Stimulated activated CD4-positive, alpha-beta T cell treated with anti-CD3 and anti-CD28 coated beads, Interleukin-12 subunit alpha, Interleukin-12 subunit beta, amount 100 ng/mL, for 4 hours (primary cell): ENCODE data around the gene ILRUN.
"Not testable (repeated sequence)": the region's sequence is repeated elsewhere in the genome, so short reads cannot be mapped to it uniquely, and the experiment has no call there.

Experiments used
- DNase-seq: peaks from one replicate; pipeline ENCODE4 v3.0.0-alpha.2; 2020

Gene ILRUN

DNA sequence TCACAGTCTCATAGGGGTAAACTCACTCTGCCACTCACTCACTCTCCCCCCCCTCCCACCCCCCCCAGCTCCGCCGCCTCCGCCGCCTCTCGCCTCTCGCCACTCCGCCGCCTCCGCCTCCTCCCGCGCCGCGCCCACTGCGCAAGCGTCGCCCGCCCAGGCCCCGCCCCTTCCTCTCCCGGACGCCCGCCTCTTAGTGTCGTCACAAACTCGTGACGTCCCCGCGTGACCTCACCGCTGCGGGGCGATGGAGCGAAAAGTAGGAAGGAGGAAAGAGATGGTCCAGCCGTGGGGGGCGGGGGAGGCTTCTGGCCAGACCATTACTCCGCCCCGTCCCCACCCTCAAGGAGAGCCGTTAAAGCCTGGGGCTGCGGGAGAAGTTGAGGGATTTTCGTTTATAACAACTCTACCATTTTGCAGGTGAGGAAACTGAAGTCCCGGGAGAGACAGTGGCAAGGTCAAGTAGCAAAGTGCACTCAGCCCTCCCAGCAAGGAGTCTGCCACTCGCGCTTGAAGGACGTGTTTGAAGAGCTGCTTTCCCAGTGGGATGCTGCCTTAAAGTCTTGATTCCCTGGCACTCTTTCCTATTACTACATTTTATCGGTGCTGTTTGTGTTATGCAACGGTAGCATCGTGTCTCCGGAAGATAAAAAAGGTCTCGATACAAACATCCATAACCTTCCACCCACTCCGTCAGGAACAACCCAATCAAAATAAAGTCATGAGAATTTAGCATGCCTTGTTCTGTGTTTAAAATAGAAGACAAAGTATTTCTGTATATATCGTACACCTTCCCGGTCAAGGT, at the start of gene ILRUN:
Gene ILRUN (minus strand): TSS at position 29 of the 805 bp plus-strand sequence. CDS start 164 bp downstream, outside the sequence.
- DNase-seq = peak; percentile 98

DNA sequence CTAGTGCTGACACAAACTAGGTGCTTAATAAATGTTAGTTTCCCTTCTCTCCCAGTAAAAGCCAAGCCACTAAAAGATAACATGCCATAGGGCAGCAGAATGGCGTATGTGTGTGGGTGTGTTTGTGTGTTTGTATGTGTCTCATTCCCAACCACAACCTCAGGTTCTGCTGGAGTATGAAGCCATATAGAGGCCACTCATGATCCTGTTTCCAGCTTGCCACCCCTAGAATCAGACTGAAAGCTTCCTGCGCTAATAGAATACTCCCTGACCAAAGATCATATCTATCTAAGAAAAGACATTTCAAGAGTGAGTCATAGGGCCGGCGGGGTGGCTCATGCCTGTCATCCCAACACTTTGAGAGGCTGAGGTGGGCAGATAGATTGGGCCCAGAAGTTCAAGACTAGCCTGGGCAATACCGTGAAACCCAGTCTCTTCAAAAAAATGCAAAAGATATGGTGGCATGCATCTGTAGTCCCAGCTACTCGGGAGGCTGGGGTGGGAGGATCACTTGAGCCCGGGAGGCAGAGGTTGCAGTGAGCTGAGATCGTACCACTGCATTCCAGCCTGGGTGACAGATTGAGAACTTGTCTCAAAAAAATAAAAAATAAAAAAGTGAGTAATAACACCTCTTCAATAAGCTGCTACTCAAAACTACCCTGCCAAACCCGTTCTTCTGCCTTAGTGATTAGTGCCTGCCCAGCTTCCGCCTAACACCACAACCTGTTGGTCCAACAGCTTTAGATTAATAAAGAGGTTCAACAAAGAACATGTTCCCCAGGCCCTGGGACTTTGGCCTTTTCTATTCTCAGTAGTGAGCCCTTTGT, 48.9 kb upstream of the ILRUN start:
- DNase-seq = no peak

DNA sequence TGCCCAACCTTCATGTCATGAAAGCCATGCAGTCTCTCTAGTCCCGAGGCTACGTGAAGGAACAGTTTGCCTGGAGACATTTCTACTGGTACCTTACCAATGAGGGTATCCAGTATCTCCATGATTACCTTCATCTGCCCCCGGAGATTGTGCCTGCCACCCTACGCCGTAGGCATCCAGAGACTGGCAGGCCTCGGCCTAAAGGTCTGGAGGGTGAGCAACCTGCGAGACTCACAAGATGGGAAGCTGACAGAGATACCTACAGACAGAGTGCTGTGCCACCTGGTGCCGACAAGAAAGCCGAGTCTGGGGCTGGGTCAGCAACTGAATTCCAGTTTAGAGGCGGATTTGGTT, 47.7 kb upstream of the ILRUN start:
- DNase-seq = not testable (repeated sequence)

DNA sequence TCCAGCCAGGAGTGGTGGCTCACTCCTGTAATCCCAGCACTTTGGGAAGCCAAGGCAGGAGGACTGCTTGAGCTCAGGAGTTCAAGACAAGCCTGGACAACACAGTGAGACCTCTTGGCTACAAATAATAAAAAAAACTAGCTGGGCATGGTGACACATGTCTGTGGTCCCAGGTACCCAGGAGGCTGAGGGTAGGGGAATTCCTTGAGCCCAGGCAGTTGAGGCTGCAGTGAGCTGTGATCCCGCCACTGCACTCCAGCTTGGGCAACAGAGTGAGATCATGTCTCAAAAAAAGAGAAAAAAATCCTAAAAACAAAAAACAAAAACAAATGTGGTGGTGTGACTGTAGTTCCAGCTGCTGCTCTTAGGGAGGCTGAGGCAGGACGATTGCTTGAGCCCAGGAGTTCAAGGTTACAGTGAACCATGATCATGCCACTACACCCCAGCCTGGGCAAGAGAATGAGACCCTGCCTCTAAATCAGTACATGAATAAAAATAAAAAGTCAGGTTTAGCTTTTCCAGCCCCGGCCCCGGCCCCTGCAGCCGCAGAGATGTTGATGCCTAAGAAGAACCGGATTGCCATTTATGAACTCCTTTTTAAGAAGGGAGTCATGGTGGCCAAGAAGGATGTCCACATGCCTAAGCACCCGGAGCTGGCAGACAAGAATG, 47.2 kb upstream of the ILRUN start:
- DNase-seq = no peak

DNA sequence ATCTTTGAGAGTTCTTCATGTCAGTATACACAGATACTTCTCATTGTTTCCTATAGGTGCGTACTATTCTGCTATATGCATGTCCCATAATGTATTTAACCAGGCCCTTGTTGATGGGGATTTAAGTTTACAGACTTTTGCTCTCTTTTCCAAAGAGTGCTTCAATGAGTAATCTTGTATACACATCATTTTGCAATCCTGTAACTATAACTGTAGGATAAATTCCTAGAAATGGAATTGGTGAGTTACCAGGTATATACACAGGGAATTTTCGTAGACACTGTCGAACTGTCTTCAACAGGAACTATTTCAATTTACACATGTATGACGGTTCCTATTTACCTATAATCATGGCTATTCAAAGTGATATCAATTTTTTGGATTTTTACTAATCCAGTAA, 45.5 kb upstream of the ILRUN start:
- no peak for DNase-seq

DNA sequence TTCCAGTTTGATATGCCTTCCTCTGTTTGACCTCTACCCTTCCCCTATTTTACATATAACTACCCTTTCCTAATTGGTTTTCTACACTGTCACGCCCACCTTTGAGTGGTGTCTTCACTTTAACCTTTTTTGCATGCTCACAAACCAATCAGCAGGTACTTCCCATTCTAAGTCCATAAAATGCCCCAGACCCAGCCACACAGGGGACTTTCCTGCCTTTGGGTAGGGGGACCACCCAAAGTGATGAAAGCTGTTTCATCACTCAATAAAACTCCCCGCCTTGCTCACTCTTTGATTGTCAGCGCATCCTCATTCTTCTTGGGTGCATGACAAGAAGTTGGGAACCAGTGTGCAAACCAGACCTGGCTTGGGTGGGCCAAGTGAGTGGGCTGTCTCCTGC, 40.3 kb upstream of the ILRUN start:
- DNase-seq = no peak

DNA sequence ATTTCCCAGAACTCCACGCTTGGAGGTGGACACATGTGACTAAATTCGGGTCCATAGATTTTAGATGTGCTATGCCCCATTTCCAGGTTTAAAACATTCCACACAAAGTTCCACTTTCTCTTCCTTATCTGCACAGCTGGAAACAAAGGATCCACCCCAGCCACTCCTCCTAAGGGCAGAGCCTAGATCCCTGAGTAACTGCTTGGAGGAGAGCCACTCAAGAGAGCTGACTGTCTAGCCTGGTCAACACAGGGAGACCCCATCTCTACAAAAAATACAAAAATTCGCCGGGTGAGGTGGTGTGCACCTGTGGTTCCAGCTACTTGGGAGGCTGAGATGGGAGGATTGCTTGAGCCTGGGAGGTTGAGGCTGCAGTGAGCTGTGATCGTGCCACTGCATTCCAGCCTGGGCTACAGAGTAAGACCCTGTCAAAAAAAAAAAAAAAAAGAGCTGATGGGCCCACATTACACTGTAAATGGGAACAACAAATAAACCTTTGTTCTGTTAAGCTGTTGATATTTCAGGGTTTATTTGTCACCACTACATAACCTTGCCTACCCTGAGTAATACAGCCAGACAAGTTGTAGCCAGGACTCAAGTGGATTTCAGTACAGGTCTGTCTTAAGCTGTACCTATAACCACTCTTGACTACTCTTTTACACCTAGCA, 35.0 kb upstream of the ILRUN start:
- DNase-seq = no peak

DNA sequence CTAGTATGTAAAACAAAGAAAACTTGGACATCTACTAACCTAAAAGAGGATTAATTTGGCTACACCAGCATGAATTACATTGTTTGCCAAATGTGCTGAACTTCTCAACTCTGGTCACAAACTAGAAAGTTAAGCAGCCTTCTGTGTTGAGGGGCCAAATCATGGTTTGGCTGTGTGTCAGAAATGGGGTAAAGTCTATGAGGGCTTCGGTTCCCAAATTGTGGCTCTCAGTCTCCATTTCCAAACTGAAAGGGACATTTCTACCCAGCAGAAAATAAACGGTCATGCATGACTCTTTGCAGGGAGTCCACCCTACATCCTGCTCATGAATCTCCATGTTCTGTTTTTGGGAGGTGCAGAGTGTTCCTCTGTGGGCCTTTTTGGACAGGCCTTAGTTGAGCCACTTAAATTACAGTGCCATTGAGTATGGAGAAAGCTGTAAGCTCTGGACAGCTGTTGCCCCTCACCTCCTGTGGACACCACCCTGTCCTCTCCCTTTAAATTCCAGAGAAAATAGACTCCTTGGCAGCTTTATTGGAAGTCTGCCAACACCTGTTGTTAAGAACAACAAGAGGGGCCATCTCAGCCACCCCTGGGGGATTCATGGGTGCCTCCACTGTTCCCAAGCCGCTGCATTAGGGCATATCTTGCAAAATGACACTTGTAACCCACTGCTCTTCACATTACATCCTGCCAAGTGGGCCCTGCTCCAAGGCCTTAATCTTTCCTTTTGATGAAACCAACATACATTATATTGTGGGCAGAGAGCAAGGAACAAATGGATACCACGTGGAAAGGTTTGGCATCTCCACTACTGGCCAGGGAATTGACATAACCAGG, 33.3 kb upstream of the ILRUN start:
- DNase-seq = no peak

DNA sequence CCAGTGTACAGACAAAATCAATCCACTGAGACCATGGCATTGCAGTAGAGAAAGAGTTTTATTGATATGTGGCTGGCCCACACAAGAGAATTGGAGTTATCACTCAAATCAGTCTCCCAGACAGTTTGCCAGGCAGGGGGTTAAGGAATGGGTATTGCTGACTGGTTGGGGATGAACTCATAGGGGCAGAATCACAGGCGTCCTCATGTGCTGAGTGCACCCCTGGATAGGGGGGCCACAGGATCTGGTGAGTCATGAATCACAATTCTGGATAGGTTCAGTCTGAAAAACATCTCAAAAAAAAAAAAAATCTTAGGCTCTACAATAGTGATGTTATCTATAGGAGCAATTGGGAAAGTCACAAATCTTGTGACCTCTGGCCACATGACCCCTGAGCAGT, 29.5 kb upstream of the ILRUN start:
- DNase-seq = no peak

DNA sequence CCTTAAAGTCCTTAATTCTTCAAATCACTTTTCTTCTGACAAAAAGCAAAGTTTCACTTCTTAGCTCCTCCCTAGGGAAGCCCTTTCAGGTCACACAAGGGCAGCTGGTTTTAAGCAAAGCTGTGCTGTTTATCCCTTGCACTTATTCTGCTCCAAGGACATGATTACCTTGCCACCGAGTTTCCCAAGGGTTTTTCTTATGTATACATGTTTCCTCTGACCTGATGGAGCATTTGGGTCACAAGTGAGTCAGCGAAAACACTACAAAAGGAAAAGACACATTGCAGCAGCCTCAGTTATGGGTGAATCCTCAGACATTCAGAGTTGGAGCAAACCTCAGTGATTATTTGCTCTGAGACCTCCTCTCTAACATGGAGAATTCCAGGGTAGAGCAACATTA, 26.6 kb upstream of the ILRUN start:
- DNase-seq = no peak

DNA sequence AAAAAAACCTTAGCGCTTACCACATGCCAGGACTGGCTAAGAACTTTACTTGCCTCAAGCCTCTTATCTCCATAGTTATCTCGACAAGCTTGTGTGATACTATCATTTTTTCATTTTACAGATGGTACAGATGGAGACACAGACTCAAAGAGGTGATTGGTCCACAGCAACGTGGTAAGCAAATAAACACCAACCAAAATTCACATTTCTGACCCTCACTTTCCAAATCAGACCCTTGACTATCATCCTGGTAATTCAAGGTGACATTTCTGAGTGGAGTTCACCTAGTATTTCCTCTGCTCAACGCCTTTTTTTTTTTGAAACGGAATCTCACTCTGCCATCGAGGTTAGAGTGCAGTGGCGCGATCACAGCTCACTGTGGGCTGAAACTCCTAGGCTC, 25.9 kb upstream of the ILRUN start:
- no peak for DNase-seq

DNA sequence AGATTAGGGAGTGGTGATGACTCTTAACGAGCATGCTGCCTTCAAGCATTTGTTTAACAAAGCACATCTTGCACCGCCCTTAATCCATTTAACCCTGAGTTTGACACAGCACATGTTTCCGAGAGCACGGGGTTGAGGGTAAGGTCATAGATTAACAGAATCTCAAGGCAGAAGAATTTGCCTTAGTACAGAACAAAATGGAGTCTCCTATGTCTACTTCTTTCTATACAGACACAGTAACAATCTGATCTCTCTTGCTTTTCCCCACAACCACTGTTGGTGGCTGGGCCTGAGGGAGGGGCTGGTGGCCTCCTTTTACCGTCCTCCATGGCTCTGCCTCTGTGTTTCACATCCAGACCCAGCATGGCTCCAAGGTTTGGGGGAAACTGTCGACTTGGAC, 23.6 kb upstream of the ILRUN start:
- DNase-seq = not testable (repeated sequence)

DNA sequence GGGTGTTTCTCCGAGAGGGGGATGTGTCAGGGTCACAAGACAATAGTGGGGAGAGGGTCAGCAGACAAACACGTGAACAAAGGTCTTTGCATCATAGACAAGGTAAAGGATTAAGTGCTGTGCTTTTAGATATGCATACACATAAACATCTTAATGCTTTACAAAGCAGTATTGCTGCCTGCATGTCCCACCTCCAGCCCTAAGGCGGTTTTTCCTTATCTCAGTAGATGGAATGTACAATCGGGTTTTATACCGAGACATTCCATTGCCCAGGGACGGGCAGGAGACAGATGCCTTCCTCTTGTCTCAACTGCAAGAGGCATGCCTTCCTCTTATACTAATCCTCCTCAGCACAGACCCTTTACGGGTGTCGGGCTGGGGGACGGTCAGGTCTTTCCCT, 23.1 kb upstream of the ILRUN start:
- not testable (repeated sequence) for DNase-seq

DNA sequence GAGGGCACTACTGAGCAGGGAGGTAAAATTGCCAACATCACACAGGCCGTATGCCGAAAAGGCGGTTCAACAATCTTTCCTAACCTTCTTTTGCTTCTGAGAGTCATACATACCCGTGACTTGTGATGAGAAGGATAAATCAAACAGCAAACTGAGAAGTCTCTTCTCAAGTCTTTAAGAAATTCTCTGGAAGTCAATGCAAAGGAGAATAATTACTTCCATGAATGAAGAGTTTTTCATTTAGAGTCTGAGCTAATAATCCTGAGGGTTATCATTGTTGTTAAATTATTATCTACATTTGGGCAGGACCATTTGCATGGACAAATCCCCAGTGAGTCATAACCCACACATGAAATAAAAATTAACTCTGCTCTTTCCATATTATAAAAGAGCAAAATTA, 22.4 kb upstream of the ILRUN start:
- DNase-seq = no peak

DNA sequence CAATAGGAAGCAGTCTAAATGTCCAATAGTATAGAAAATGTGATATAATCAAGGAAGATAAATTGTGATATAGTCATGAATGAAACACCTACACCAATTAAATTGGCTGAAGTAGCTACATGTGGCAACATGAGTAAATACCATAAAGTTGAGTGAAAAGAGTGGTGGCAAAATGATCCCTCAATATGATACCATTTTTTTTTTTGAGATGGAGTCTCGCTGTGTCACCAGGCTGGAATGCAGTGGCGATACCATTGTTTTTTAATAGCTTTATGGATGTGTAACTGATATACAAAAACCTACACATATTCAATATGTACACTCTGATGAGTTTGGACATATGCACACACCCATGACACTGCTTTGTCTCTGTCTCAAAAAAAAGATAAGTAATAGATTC, 20.9 kb upstream of the ILRUN start:
- DNase-seq = no peak

DNA sequence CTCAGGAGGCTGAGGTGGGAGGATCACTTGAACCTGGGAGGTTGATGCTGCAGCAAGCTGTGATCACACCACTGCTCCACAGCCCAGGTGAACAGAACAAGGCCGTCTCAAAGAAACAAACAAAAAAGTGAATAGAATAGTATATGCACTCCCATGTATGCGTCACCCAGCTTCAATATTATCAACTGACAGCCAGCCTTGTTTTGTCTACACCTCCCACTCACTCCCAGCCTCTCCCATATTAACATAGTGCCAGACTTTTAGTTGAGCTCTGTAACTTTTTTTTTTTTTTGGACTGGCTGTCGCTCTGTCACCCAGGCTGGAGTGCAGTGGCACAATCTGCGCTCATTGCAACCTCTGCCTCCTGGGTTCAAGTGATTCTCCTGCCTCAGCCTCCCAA, 18.1 kb upstream of the ILRUN start:
- no peak for DNase-seq

DNA sequence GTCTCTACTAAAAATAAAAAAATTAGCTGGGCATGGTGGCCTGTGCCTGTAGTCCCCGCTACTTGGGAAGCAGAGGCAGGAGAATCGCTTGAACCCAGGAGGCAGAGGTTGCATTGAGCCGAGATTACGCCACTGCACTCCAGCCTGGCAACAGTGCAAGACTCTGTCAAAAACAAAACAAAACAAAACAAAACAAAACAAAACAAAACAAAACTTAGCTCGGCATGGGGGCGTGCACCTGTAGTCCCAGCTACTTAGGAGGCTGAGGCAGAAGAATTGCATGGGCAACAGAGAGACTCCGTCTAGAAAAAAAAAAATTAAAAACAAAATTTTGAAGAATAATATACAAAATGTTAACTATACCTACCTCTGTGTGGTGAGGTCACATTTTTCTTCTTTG, 16.3 kb upstream of the ILRUN start:
- not testable (repeated sequence) for DNase-seq

DNA sequence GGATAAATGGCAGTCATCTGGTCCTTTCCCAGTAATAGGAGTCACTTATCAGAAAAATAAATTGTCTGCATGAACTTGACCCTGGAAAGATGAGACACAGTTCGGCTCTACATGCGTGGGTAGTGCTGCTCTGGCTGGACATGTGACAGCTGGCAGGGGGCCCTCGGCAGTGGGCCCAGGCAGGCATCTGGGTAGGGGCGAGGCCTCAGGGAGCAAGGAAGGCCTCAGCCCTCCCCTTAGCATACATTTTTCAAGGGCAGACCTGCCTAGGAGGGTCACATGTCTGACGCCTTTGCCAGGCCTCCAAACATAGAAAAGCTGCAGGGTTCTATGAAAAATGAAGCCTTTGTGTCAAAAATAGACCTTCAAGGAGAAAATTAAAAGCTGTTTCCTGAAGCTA, 12.8 kb upstream of the ILRUN start:
- no peak for DNase-seq

DNA sequence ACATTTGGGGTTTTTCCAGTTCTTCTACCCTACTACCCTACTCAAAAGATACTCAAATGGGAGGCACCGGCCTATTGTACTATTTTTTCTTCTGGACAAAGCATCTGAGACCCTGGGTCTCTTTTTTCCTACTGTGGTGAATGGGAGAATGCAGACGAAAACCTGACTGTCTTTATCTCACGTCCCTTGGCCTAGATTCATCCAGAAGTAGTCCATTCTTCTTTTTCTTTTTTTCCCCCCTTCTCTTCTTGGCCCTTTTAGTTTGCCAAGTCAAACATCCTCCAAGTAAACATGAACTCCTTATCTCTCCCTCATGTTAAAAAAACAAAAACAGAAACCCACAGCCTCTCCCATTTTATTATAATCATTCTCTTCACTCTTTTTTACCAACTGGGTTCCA, 8.7 kb upstream of the ILRUN start:
- DNase-seq = no peak

DNA sequence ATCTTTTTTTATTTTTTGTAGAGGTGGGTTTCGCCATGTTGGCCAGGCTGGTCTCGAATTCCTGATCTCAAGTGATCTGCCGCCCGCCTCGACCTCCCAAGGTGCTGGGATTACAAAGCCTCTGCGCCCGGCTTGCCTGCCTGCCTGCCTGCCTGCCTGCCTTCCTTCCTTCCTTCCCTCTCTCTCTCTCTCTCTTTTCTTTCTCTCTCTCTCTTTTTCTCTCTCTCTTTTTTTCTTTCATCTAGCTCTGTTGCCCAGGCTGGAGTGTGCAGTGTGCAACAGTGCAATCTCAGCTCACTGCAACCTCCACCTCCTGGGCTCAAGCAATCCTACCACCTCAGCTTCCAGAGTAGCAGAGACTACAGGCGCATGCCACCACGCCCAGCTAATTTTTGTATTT, 4.6 kb upstream of the ILRUN start:
- DNase-seq = no peak

DNA sequence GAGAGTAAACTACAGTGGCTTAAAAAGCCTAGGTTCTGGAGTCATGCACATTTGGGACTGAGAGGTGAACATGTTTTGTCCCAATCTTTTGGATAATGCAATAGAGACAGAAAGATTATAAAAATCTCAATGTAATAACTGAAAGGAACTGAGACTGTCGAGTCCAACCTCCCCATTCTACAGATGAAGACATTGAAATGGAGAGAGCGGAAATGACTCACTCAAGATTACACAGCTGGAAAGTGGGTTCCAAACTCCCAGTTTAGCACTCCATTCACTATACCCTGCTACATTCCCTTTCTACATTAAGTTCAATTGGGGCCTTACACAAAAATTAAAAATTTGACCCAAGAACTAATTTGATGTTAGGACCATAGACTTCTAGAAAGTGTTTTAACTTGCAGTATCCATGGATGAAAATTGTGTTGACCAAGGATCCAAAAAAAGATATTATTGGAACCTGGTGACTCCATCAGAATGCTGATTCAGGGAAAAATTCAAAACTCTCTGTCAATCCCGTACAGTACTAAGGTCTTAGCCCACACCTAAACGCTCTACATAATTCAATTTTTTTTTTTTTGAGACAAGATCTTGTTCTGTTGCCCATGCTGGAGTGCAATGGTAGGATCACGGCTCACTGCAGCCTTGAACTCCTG, 1.5 kb upstream of the ILRUN start:
- DNase-seq = no peak

DNA sequence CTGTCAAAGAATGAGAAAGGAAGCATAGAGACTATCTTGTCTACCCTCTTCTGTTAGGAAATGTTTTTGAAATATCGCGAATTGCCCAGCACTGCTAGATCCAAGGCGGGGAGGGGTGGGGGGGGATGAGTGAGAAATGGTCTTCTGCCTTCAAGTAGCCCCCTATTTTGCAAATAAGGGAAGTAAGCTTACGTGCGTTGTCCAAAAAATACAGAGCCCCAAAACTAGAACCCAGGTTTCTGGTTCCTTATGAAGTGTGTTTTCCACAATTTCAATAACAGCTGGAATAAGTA, 923 bp upstream of the ILRUN start:
- no peak for DNase-seq
